GM12873 (cell line): ENCODE measurements around the gene ASF1A.

Source experiments
- TF ChIP-seq, protein P1 (sequence below): IDR thresholded peaks from 2 replicates; pipeline ENCODE4 v1.5.1; 2012; ENCODE audit warnings: low read depth, mild to moderate bottlenecking, moderate library complexity, low read length, control low read depth; ENCODE audit not compliant: insufficient read depth; ENCODE audit errors: missing control alignments

The ASF1A gene

DNA sequence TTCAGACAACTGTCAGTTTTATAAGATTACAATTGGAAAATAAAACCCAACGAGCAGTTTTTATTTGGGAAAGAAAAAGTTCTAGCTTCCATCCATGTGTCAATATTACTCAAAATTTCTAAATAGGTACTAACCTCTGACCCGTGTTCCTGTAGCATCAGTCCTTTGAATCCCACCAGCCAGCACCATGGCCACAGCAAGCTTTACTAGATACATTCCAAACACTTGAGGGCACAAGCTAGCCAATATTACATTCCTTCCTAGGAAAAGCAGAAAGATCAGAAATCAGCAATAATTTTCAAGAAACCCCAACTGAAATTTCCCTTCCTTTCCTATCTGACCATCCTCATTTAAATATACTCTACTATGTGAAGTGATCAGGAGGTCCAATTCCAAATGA is 19.2 kb downstream of the ASF1A start:
- TF ChIP-seq, protein P1, sequence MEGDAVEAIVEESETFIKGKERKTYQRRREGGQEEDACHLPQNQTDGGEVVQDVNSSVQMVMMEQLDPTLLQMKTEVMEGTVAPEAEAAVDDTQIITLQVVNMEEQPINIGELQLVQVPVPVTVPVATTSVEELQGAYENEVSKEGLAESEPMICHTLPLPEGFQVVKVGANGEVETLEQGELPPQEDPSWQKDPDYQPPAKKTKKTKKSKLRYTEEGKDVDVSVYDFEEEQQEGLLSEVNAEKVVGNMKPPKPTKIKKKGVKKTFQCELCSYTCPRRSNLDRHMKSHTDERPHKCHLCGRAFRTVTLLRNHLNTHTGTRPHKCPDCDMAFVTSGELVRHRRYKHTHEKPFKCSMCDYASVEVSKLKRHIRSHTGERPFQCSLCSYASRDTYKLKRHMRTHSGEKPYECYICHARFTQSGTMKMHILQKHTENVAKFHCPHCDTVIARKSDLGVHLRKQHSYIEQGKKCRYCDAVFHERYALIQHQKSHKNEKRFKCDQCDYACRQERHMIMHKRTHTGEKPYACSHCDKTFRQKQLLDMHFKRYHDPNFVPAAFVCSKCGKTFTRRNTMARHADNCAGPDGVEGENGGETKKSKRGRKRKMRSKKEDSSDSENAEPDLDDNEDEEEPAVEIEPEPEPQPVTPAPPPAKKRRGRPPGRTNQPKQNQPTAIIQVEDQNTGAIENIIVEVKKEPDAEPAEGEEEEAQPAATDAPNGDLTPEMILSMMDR = no peak

DNA sequence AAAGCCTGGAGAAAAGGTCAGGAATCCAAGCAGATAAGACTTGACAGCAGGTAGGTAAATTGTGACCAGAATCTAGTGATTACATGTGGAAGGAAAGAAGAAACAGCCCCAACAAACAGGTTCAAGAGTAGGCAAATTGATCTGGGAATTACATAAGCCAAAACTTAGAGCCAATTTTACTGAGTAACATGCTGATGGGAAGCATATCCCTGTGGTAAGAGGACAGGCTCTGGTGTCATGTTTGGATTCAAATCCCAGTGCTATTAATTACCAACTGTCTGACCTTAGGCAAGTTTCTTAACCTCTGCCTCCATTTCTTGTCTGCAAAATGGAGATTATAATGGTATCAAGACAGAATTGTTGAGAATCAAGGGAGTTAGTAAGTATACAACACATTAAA is 20.6 kb downstream of the ASF1A start:
- TF ChIP-seq, protein P1 = no peak

DNA sequence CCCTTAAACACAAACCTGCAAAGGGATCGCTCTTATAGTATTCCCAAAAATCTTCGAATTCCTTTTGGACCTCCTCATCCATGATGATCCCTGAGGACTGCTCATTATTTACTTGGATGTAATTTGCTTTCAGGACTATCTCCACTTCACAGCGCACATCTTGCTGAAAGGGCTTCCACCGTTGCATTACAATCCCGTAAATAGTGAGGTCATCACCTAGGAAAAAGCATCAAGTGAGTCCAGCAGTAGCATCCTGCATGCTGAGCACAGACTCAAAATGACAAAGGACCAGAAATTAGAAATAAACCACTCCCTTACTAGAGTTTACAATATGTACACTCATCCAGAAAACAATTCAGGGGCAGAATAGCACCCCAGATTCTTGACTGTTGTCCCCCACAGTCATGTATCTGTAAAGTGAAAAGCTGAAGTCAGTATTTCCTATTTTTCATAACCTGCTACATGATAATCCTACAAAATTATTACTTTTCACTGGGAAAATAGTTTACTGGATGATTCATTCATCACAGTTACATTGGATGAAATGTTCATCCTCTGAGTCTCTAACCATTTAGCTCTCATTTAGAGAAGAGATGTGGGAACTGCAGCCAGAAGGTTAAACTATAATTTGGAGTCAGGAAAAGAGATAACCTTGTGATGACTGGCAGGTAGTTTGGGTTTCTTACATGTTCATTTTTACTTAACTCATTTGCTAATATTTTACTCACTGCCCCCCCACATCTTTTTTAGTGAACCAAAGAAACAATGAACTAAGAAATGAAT is 23.8 kb downstream of the ASF1A start:
- TF ChIP-seq, protein P1 = no peak

DNA sequence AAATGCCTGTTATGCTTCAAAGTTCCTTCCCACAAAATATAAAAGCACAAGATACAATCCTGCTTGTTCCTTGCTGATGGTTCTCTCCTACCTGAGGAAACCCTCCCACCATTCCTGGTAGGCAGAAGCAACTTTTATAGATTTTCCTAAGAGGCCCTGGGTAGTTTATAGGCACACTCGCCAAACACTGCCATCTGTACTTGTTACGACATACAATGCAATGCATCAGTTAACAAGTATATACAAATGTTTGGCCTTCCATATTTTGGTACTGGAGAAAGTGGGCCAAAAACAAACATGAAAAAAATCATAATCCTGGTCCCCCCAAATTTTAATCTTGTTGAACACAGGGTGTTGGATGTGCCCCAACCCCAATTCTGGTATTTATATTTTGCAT is 24.4 kb downstream of the ASF1A start:
- TF ChIP-seq, protein P1 = no peak

DNA sequence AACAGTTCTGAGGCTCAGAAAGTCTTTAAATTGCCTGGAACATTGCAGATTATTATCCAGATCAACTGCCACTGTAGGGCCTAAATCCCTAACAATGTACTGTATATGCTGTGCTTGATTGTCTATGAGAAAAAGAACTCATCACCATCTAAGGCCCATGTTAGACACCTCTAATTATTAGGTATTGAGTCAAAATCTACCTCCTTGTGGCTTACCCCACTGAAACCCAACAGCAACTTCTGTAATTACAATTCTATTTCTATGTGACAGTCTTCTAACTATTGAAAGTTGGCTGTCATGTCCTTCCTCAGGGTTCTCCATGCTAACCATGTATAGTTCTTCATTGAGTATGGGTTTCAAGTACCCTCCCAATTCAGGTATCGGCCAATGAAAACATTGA is 27.1 kb downstream of the ASF1A start:
- TF ChIP-seq, protein P1 = no peak

DNA sequence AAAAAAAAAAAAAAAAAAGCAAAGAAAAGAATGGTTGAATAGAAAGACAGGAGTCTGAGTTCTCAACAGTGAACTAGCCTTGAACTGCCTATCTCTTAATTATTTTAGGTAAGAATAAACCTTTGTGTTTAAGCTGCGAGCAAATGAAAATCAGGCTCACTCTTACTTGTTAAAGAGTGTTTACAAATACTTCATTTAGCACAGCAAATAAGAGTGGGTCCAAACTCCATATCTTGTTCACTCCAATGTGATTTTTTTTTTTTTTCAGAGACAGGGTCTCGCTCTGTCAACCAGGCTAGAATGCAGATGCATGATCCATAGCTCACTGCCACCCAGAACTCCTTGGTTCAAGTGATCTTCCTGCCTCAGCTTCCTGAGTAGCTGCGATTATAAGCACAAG is 29.1 kb downstream of the ASF1A start:
- TF ChIP-seq, protein P1 = no peak

DNA sequence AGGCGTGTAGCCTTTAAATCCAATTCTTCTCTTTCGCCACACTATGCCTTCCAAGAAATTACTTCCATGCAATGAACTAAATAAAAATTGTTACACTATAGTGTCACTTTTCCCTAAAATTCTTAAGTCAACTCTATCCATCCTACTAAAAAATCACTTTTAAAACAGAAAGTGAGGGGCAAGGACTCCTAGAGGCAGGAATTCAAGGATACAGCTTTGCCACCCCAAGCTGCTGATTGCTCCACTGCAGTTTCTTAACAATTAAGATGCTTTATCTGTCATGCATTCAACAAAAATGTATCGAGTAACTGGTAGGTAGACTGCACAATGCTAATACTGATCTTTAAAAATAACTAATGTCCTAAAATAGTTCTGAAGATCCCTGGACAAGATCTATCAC is 36.7 kb downstream of the ASF1A start:
- TF ChIP-seq, protein P1 = no peak
